ENCODE measurements around the gene MYLK. TPM values are rescaled to one million over a fixed set of nuclear protein-coding genes. Genes with fewer than 3 reads are reported as not detected.

MYLK gene
- total and polyA plus RNA-seq, 10 of the 15 experiments (the other 5 are each of a cell fraction or from before 2014, with no cell fraction given), result 0.04 to 1.6 (median 0.42) TPM; not detected in 1

DNA sequence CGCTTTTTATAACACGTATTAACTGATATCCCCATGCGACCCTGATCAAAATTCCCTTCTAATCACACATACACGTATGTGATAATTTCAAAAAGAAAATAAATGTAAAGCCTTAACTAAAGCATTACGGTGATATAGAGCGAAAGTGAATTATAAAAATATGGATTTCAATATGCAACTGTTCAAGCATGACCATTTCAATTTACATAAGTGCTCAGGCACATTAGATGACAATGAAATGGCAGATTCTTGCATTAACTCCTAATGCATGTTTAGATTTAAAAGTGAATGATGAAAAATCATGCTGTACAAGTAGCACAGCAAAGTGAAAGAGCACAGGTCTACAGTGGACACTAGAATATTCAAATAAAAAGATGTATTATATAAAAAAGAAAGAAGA, 140.1 kb downstream of the MYLK start (continued):
- no peak for TF ChIP-seq MLLT1 (IDR thresholded peaks at IDR 0.05)
- TF ChIP-seq HDAC6 (IDR thresholded peaks at IDR 0.05; ENCODE audit: unreplicated experiment), result no peak
- no peak for TF ChIP-seq ATF7 (IDR thresholded peaks at IDR 0.05; ENCODE audit: low read depth)

GRCh38 chr3:123743121-123743520, 141.0 kb downstream of the MYLK start:
- no TSS peak for BruUV-seq (replicated peaks)
- ChIA-PET RAD21 (ENCODE audit: unreplicated experiment) (no interaction called here), POLR2A (no interaction called here), SMC1A (ENCODE audit: uncharacterized antibody, unreplicated experiment) (interaction anchor here (0.6 kb wide), 1 partner anchor 22 kb away, joined by 3 read pairs; no protein-coding TSS in a partner anchor), CTCF (interaction anchor here (2.4 kb wide), 1 partner anchor 20 kb away, joined by 7 read pairs; no protein-coding TSS in a partner anchor)
- no peak for FAIRE-seq
- intact Hi-C loops (cut with micrococcal nuclease; ENCODE audit: unreplicated experiment) (loop anchor here (5.0 kb wide), 1 partner anchor 244 kb away; no protein-coding TSS in a partner anchor), in situ Hi-C loops (cut with MboI) (no loop called here)
- H2AFZ ChIP-seq (ENCODE audit: control insufficient read depth, low read depth, low read length), result no peak overlapping the region
- no peaks in the 10 kb centered on the region for H4K20me1 ChIP-seq (ENCODE audit: control insufficient read depth, insufficient read depth)
- no peak overlapping the region for H3K9ac ChIP-seq (ENCODE audit: control insufficient read depth, insufficient read depth, low read length)
- H3K9me3 ChIP-seq (replicated peaks; ENCODE audit: control insufficient read depth, insufficient read depth, low read length), result no peaks in the 10 kb centered on the region
- no peak overlapping the region for H3K4me3 ChIP-seq
- peaks cover 0 to 1% of the 10 kb centered on the region in 2 experiments; a peak in 2 of 4 replicates for H3K27me3 ChIP-seq (replicated peaks in 1 of 2; ENCODE audit: control insufficient read depth in 2 of 2, insufficient read depth in 2 of 2, low read length in 1 of 2)
- H3K4me2 ChIP-seq (ENCODE audit: control insufficient read depth, insufficient read depth), result no peak overlapping the region
- H3K79me2 ChIP-seq (ENCODE audit: control insufficient read depth, insufficient read depth, low read length), result no peaks in the 10 kb centered on the region
- H3K4me1 ChIP-seq (ENCODE audit: control insufficient read depth, insufficient read depth, low read length), result no peaks in the 10 kb centered on the region
- H3K36me3 ChIP-seq (ENCODE audit: control insufficient read depth in 2 of 2, insufficient read depth in 2 of 2, low read length in 1 of 2), result no peaks in the 10 kb centered on the region
- no peak for DNase-seq (ENCODE audit: low read depth, low spot score)
- no peak for ATAC-seq
- no peak overlapping the region for H3K27ac ChIP-seq (ENCODE audit: control insufficient read depth, insufficient read depth)
- TF ChIP-seq SMARCA5 (IDR thresholded peaks at IDR 0.05) (no peak), NKRF (conservative IDR thresholded peaks at IDR 0.05) (no peak), ZSCAN29 (IDR thresholded peaks at IDR 0.05) (no peak), PBX3 (IDR thresholded peaks at IDR 0.05; ENCODE audit: insufficient replicate concordance, low read depth, low read length) (no peak), ZBED1 (IDR thresholded peaks at IDR 0.05; ENCODE audit: borderline replicate concordance) (no peak), ZNF687 (IDR thresholded peaks at IDR 0.05) (no peak)
- TF ChIP-seq, protein P1, sequence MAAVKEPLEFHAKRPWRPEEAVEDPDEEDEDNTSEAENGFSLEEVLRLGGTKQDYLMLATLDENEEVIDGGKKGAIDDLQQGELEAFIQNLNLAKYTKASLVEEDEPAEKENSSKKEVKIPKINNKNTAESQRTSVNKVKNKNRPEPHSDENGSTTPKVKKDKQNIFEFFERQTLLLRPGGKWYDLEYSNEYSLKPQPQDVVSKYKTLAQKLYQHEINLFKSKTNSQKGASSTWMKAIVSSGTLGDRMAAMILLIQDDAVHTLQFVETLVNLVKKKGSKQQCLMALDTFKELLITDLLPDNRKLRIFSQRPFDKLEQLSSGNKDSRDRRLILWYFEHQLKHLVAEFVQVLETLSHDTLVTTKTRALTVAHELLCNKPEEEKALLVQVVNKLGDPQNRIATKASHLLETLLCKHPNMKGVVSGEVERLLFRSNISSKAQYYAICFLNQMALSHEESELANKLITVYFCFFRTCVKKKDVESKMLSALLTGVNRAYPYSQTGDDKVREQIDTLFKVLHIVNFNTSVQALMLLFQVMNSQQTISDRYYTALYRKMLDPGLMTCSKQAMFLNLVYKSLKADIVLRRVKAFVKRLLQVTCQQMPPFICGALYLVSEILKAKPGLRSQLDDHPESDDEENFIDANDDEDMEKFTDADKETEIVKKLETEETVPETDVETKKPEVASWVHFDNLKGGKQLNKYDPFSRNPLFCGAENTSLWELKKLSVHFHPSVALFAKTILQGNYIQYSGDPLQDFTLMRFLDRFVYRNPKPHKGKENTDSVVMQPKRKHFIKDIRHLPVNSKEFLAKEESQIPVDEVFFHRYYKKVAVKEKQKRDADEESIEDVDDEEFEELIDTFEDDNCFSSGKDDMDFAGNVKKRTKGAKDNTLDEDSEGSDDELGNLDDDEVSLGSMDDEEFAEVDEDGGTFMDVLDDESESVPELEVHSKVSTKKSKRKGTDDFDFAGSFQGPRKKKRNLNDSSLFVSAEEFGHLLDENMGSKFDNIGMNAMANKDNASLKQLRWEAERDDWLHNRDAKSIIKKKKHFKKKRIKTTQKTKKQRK (IDR thresholded peaks at IDR 0.05; ENCODE audit: low read depth, low read length), result no peak
